Body of pancreas (tissue), 4 donors: ENCODE measurements around the gene SUGCT. TPM values are rescaled to one million over a fixed set of nuclear protein-coding genes. Genes with fewer than 3 reads are reported as not detected.

ENCODE experiments used
- ATAC-seq: fragments of 150-250 bp; one replicate; pipeline ENCODE4 v1.9.1; 2016
- DNase-seq, 4 donors: peaks; one replicate each; pipeline ENCODE4 v3.0.0-alpha.2; 2019
- H3K27ac ChIP-seq, 4 donors: fragments of 200-600 bp; sonication (generic); 1 replicate in 3 of 4; 2 replicates in 1 of 4; pipeline versions ENCODE4 v1.5.1 to v1.6.1; 2016 to 2019; ENCODE audit warnings: mild to moderate bottlenecking in 1 of 4, mixed read lengths in 1 of 4, moderate library complexity in 1 of 4
- H3K27me3 ChIP-seq, 2 donors: fragments of 200-600 bp; sonication (generic); one replicate each; pipeline ENCODE4 v1.6.0; 2016; ENCODE audit warnings: mild to moderate bottlenecking in 1 of 2
- H3K36me3 ChIP-seq, 2 donors: fragments of 200-600 bp; sonication (generic); replicated peaks in 1 of 2; 2 replicates each; pipeline ENCODE4 v1.5.1; 2016; ENCODE audit warnings: low read depth in 2 of 2; ENCODE audit not compliant: insufficient read depth in 1 of 2
- H3K4me1 ChIP-seq: fragments of 200-600 bp; sonication (generic); one replicate; pipeline ENCODE4 v1.6.0; 2016
- H3K4me3 ChIP-seq, 2 donors: fragments of 200-600 bp; sonication (generic); 1 replicate in 1 of 2; 2 replicates in 1 of 2; pipeline ENCODE4 v1.5.1; 2016 to 2019
- H3K9me3 ChIP-seq, 3 donors: fragments of 200-600 bp; sonication (generic); 1 replicate in 2 of 3; 2 replicates in 1 of 3; pipeline ENCODE4 v1.5.1; 2016
- POLR2A ChIP-seq, 3 donors: fragments of 450-650 bp; IDR thresholded peaks; one replicate each; pipeline ENCODE4 v1.6.1; 2016; ENCODE audit warnings: antibody characterized with exemption in 3 of 3, mild to moderate bottlenecking in 2 of 3
- WGBS, 2 donors: methylation state at CpG; one replicate each; pipeline ENCODE4 v1.1.5; 2017; 5-methylcytosine and 5-hydroxymethylcytosine counted together
- intact Hi-C: fragments of 100-400 bp; cut with DNase I; formaldehyde crosslinking; loops from one replicate; pipeline ENCODE4 v1.15.1; 2023
- total RNA-seq, 2 donors: library from RNA; depleted of rRNA; stranded (reverse); fragments of >200 nt; gene quantifications; one replicate each; pipeline ENCODE4 v1.1.0, GENCODE V29; 2016
- TF ChIP-seq, protein P1 (sequence below), 7 experiments: fragments of 450-650 bp in 4 of 7; fragments of 200-600 bp in 3 of 7; sonication (generic) in 3 of 7; IDR thresholded peaks; one replicate each; pipeline ENCODE4 v1.5.1; 2016 to 2019; ENCODE audit warnings: antibody characterized with exemption in 7 of 7

Gene SUGCT
- total RNA-seq, 2 donors from 2014 or later = 0.78 to 1.3 TPM

DNA sequence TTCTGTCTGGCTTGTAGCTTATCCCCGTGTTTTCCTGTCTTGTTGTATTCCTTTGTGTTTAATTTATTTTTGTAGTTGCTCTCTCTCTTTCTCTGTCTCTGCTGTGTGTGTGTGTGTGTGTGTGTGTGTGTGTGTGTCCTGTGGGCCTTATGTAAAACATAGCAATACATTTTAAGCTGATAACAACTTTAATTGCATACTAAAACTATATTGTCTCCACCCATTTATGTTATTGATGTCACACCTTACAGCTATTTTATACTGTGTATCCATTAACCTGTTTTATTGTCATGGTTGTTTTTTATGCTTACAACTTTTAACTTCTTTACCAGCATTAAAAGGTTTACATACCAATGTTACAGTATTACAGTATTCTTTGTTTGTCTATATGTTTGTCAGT lies 293.6 kb downstream of the SUGCT start:
- ATAC-seq (no peak), DNase-seq (no peak)
- TF ChIP-seq POLR2A (IDR thresholded peaks at IDR 0.05) = no peak
- TF ChIP-seq, protein P1, sequence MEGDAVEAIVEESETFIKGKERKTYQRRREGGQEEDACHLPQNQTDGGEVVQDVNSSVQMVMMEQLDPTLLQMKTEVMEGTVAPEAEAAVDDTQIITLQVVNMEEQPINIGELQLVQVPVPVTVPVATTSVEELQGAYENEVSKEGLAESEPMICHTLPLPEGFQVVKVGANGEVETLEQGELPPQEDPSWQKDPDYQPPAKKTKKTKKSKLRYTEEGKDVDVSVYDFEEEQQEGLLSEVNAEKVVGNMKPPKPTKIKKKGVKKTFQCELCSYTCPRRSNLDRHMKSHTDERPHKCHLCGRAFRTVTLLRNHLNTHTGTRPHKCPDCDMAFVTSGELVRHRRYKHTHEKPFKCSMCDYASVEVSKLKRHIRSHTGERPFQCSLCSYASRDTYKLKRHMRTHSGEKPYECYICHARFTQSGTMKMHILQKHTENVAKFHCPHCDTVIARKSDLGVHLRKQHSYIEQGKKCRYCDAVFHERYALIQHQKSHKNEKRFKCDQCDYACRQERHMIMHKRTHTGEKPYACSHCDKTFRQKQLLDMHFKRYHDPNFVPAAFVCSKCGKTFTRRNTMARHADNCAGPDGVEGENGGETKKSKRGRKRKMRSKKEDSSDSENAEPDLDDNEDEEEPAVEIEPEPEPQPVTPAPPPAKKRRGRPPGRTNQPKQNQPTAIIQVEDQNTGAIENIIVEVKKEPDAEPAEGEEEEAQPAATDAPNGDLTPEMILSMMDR (IDR thresholded peaks at IDR 0.05) = no peak
- Histone ChIP-seq H3K27ac (no peak overlapping the region), H3K27me3 (no peaks in the 10 kb centered on the region), H3K4me3 (no peak overlapping the region), H3K4me1 (no peaks in the 10 kb centered on the region), H3K9me3 (peaks cover 0 to 4% (median 0%) of the 10 kb centered on the region in 3 donors), H3K36me3 (no peaks in the 10 kb centered on the region)
- WGBS, 2 donors = 50 to 70% methylated on average over 1 of the region's 1 CpG
- intact Hi-C loops = no loop called here

DNA sequence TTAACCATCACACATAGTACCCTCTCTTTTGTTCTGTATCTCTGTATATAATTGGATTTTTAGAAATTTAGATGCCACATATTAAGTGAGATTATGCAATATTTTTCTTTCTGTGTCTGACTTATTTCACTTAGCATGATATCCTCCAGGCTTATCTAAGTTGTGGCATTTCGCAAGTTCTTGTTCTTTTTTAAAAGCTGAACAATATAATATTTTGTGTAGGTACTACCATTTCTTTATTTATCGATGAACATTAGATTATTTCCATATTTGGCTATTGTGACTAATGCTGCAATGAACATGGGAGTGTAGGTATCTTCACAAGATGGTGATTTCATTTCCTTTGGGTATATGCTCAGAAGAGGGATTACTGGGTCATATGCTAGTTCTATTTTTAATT lies 295.0 kb downstream of the SUGCT start:
- no peak for DNase-seq
- 92 to 96% methylated on average over 2 of the region's 2 CpGs for WGBS, 2 donors
- no peaks in the 10 kb centered on the region for H3K36me3 ChIP-seq
- intact Hi-C loops = no loop called here
- peaks cover 0 to 4% (median 0%) of the 10 kb centered on the region in 3 donors for H3K9me3 ChIP-seq
- TF ChIP-seq POLR2A (IDR thresholded peaks at IDR 0.05) = no peak
- TF ChIP-seq, protein P1 (IDR thresholded peaks at IDR 0.05) = no peak
- H3K4me3 ChIP-seq = no peak overlapping the region
- ATAC-seq = no peak
- H3K27ac ChIP-seq = no peak overlapping the region
- H3K4me1 ChIP-seq = no peaks in the 10 kb centered on the region
- no peaks in the 10 kb centered on the region for H3K27me3 ChIP-seq

DNA sequence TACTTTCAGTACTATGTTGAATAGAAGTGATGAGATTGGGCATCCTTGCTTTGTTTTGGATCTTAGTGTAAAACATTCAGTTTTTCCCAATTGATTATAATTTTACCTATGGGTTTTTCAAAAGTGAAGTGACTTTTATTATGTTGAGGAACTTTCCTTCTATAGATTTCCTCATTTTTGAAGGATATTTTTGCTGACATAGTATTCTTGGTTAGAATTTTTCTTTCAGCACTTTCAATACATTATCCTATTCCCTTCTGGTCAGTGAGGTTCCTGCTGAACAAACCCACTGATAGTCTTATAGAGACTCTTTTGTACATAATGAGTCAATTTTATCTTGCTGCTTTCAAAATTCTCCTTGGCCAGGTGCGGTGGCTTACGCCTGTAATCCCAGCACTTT lies 297.2 kb downstream of the SUGCT start:
- no peaks in the 10 kb centered on the region for H3K27me3 ChIP-seq
- no peak for ATAC-seq
- H3K36me3 ChIP-seq = no peaks in the 10 kb centered on the region
- H3K9me3 ChIP-seq = peaks cover 0 to 4% (median 0%) of the 10 kb centered on the region in 3 donors
- intact Hi-C loops = no loop called here
- H3K4me3 ChIP-seq = no peak overlapping the region
- H3K27ac ChIP-seq = no peak overlapping the region
- H3K4me1 ChIP-seq = no peaks in the 10 kb centered on the region
- TF ChIP-seq POLR2A (IDR thresholded peaks at IDR 0.05) = no peak
- WGBS, 2 donors = 96 to 97% methylated on average over 2 of the region's 2 CpGs
- DNase-seq = no peak

DNA sequence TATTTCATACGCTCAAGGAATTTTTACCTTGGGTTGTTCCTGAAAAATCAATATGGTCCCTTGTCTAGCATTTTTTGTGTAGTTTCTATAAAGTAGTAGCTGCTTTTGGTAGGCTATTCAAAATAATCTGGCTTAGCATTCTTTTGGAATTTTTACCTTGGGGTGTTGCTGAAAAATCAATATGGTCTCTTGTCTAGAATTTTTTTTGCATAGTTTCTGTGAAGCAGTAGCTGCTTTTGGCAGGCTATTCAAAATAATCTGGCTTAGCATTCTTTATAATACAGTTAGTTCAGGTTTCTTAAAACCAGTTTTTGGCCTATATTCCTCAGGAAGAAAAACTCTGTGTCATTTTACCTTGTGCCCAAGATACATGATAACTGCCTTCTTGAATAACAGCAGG lies 301.9 kb downstream of the SUGCT start:
- peak; percentile 52 for ATAC-seq
- Histone ChIP-seq H3K4me3 (no peak overlapping the region), H3K27ac (peak overlapping the region in 1 of 4 donors; percentile 48), H3K9me3 (peaks cover 0 to 4% (median 0%) of the 10 kb centered on the region in 3 donors), H3K4me1 (no peaks in the 10 kb centered on the region), H3K36me3 (no peaks in the 10 kb centered on the region), H3K27me3 (no peaks in the 10 kb centered on the region)
- WGBS, 2 donors = 74 to 76% methylated on average over 1 of the region's 1 CpG
- TF ChIP-seq POLR2A (IDR thresholded peaks at IDR 0.05) = no peak
- TF ChIP-seq, protein P1 (IDR thresholded peaks at IDR 0.05) = no peak
- no peak for DNase-seq
- intact Hi-C loops = no loop called here

DNA sequence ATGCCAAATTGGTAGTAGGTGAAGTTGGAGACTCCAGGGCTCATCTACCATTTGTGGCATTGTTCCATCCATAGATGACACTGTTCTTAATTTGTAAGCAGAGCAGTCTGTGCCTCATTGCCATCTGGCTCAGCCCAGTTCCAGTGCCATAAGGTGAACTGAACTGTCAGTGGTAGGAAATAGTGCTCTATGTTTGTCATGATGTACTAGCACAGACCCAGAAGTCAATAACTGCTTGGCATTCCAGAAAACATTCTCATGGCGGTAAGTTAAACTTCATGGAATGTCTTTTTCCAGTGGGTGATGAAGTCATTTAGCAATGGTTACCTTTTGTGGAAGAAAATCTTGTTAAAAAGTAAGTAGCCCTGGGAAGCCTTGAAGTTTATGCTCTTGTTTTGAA lies 302.7 kb downstream of the SUGCT start:
- H3K36me3 ChIP-seq = no peaks in the 10 kb centered on the region
- no peak for TF ChIP-seq POLR2A (IDR thresholded peaks at IDR 0.05)
- TF ChIP-seq, protein P1 (IDR thresholded peaks at IDR 0.05) = no peak
- ATAC-seq = peak; percentile 56
- intact Hi-C loops = no loop called here
- DNase-seq = no peak
- H3K27ac ChIP-seq = peak overlapping the region in 1 of 4 donors; percentile 48
- no peak overlapping the region for H3K4me3 ChIP-seq
- 42 to 87% methylated on average over 1 of the region's 1 CpG for WGBS, 2 donors
- H3K9me3 ChIP-seq = no peaks in the 10 kb centered on the region
- H3K27me3 ChIP-seq = no peaks in the 10 kb centered on the region
- no peaks in the 10 kb centered on the region for H3K4me1 ChIP-seq
